HG03095 (cell line): ENCODE data around the gene PIK3C2G.

ENCODE experiments used
- ATAC-seq: cut with Tn5 transposase; IDR thresholded peaks from one replicate; pipeline ENCODE4 v1.9.1; 2021; ENCODE audit warnings: moderate library complexity; ENCODE audit not compliant: unreplicated experiment

PIK3C2G gene

GRCh38 chr12:18343708-18344107 is 82.4 kb downstream of the PIK3C2G start:
- ATAC-seq = no peak

- no peak for ATAC-seq
These were observed 83.9 kb downstream of the PIK3C2G start for GRCh38 chr12:18345021-18345735.

- ATAC-seq = no peak
These were observed 91.0 kb downstream of the PIK3C2G start for GRCh38 chr12:18352312-18352711.

- no peak for ATAC-seq
These were observed 94.1 kb downstream of the PIK3C2G start for GRCh38 chr12:18355429-18355828.

GRCh38 chr12:18358077-18358476 is 96.8 kb downstream of the PIK3C2G start:
- ATAC-seq = no peak

- no peak for ATAC-seq
These were observed 97.6 kb downstream of the PIK3C2G start for GRCh38 chr12:18358930-18359329.

GRCh38 chr12:18361433-18361832 is 100.1 kb downstream of the PIK3C2G start:
- ATAC-seq = no peak

- ATAC-seq = no peak
These were observed 102.0 kb downstream of the PIK3C2G start for GRCh38 chr12:18363321-18363720.

GRCh38 chr12:18368594-18368993 is 107.3 kb downstream of the PIK3C2G start:
- no peak for ATAC-seq

GRCh38 chr12:18373181-18373580 is 111.9 kb downstream of the PIK3C2G start:
- no peak for ATAC-seq

GRCh38 chr12:18375131-18375530 is 113.8 kb downstream of the PIK3C2G start:
- no peak for ATAC-seq

- ATAC-seq = no peak
These were observed 114.3 kb downstream of the PIK3C2G start for GRCh38 chr12:18375583-18375982.

GRCh38 chr12:18382236-18382885 is 121.0 kb downstream of the PIK3C2G start:
- ATAC-seq = no peak

GRCh38 chr12:18383203-18383602 is 121.9 kb downstream of the PIK3C2G start:
- ATAC-seq = no peak

- ATAC-seq = no peak
These were observed 126.4 kb downstream of the PIK3C2G start for GRCh38 chr12:18387706-18388105.

GRCh38 chr12:18389820-18390219 is 128.5 kb downstream of the PIK3C2G start:
- no peak for ATAC-seq

GRCh38 chr12:18391151-18391550 is 129.8 kb downstream of the PIK3C2G start:
- no peak for ATAC-seq

GRCh38 chr12:18394742-18395141 is 133.4 kb downstream of the PIK3C2G start:
- ATAC-seq = no peak

GRCh38 chr12:18400186-18400585 is 138.9 kb downstream of the PIK3C2G start:
- ATAC-seq = no peak

- ATAC-seq = no peak
These were observed 141.7 kb downstream of the PIK3C2G start for GRCh38 chr12:18402872-18403611.

- no peak for ATAC-seq
These were observed 150.1 kb downstream of the PIK3C2G start for GRCh38 chr12:18411453-18411852.

GRCh38 chr12:18414671-18415070 is 153.4 kb downstream of the PIK3C2G start:
- no peak for ATAC-seq
